HepG2 (cell line): ENCODE results near the gene RAP2C. TPM values are rescaled to one million over a fixed set of nuclear protein-coding genes. Genes with fewer than 3 reads are reported as not detected.
A peak's percentile ranks its signal among the peaks of the same experiment; 100 is the strongest.

Experiments
- CEBPZ ChIP-seq: IDR thresholded peaks from 2 replicates; pipeline ENCODE4 v1.6.1; 2012; ENCODE audit warnings: low read length, improper control_type of control experiment
- E2F2 ChIP-seq: sonication (generic); formaldehyde crosslinking; IDR thresholded peaks from 2 replicates; pipeline ENCODE4 v1.4.0; 2020; ENCODE audit warnings: missing genetic modification reagents, borderline replicate concordance
- FOXC1 ChIP-seq: sonication (generic); formaldehyde crosslinking; IDR thresholded peaks from 2 replicates; pipeline ENCODE4 v1.8.0; 2022; ENCODE audit warnings: mild to moderate bottlenecking, missing genetic modification reagents, borderline replicate concordance
- HNRNPLL ChIP-seq: fragments of 200-400 bp; formaldehyde crosslinking; IDR thresholded peaks from 2 replicates; pipeline ENCODE4 v1.6.1; 2017; ENCODE audit warnings: mild to moderate bottlenecking, low read depth, low read length; ENCODE audit not compliant: poor library complexity, severe bottlenecking
- JUND ChIP-seq: sonication (generic); formaldehyde crosslinking; IDR thresholded peaks from 2 replicates; pipeline ENCODE4 v1.8.0; 2022; ENCODE audit warnings: mild to moderate bottlenecking, missing genetic modification reagents
- NFE2 ChIP-seq: sonication (generic); formaldehyde crosslinking; IDR thresholded peaks from 2 replicates; pipeline ENCODE4 v1.4.0; 2020; ENCODE audit warnings: missing genetic modification reagents
- NFE2L2 ChIP-seq: fragments of 150-350 bp; IDR thresholded peaks from 2 replicates; pipeline ENCODE4 v1.6.1; 2014; ENCODE audit warnings: low read length
- NFKB2 ChIP-seq: sonication (generic); formaldehyde crosslinking; IDR thresholded peaks from 2 replicates; pipeline ENCODE4 v1.4.0; 2020; ENCODE audit warnings: missing genetic modification reagents, borderline replicate concordance
- NR2F6 ChIP-seq, 2 experiments: IDR thresholded peaks; 2 replicates each; pipeline ENCODE4 v1.6.1; 2016; ENCODE audit warnings: antibody characterized with exemption in 1 of 2, mild to moderate bottlenecking in 1 of 2
- PCBP1 ChIP-seq: fragments of 200-400 bp; formaldehyde crosslinking; IDR thresholded peaks from 2 replicates; pipeline ENCODE4 v1.6.1; 2017; ENCODE audit warnings: mild to moderate bottlenecking, low read depth, low read length, borderline replicate concordance
- SMARCC2 ChIP-seq: fragments of 450-650 bp; IDR thresholded peaks from 2 replicates; pipeline ENCODE4 v1.6.1; 2017; ENCODE audit warnings: antibody characterized with exemption, mild to moderate bottlenecking
- SP5 ChIP-seq: IDR thresholded peaks from 2 replicates; pipeline ENCODE4 v1.6.1; 2016; ENCODE audit warnings: low read depth, borderline replicate concordance
- SYNCRIP ChIP-seq: fragments of 200-400 bp; formaldehyde crosslinking; IDR thresholded peaks from 2 replicates; pipeline ENCODE4 v1.6.1; 2018; ENCODE audit warnings: mild to moderate bottlenecking, low read depth, low read length; ENCODE audit not compliant: insufficient read depth
- TEAD2 ChIP-seq: sonication (generic); formaldehyde crosslinking; IDR thresholded peaks from 2 replicates; pipeline ENCODE4 v1.9.0; 2021; ENCODE audit warnings: missing genetic modification reagents
- ZBTB34 ChIP-seq: sonication (generic); formaldehyde crosslinking; IDR thresholded peaks from 2 replicates; pipeline ENCODE4 v1.8.0; 2022; ENCODE audit warnings: mild to moderate bottlenecking, missing genetic modification reagents
- ZNF317 ChIP-seq: sonication (generic); formaldehyde crosslinking; IDR thresholded peaks from 2 replicates; pipeline ENCODE4 v1.5.0; 2020; ENCODE audit warnings: mild to moderate bottlenecking, missing genetic modification reagents
- ZNF512B ChIP-seq: sonication (generic); formaldehyde crosslinking; IDR thresholded peaks from 2 replicates; pipeline ENCODE4 v1.5.1; 2020; ENCODE audit warnings: missing genetic modification reagents, mild to moderate bottlenecking, borderline replicate concordance
- ZNF547 ChIP-seq: sonication (generic); formaldehyde crosslinking; IDR thresholded peaks from 2 replicates; pipeline ENCODE4 v1.5.1; 2020; ENCODE audit warnings: mild to moderate bottlenecking, missing genetic modification reagents
- ZNF766 ChIP-seq: sonication (generic); formaldehyde crosslinking; IDR thresholded peaks from 2 replicates; pipeline ENCODE4 v1.5.0; 2020; ENCODE audit warnings: missing genetic modification reagents, borderline replicate concordance
- ZSCAN21 ChIP-seq: sonication (generic); formaldehyde crosslinking; IDR thresholded peaks from 2 replicates; pipeline ENCODE4 v1.8.0; 2022; ENCODE audit warnings: mild to moderate bottlenecking, missing genetic modification reagents, moderate library complexity, borderline replicate concordance
- polyA plus RNA-seq, 8 experiments: library from polyadenylated mRNA; depleted of rRNA in 3 of 8; stranded (reverse) in 7 of 8; unstranded in 1 of 8; fragments of >200 nt; fragmentation: Illumina TruSeq in 4 of 8; extraction: Trizol in 4 of 8; gene quantifications; 2 replicates each; pipeline versions ENCODE4 v1.2.1 to v1.2.3, GENCODE V29; 2011 to 2016; ENCODE audit warnings: low read depth in 4 of 8, missing spikeins in 1 of 8, mixed read lengths in 1 of 8; ENCODE audit not compliant: insufficient read depth in 1 of 8
- total RNA-seq, 5 experiments: library from RNA; depleted of rRNA; stranded (reverse); fragments of >200 nt; fragmentation: Illumina TruSeq; extraction: Trizol; gene quantifications; 2 replicates each; pipeline ENCODE4 v1.2.3, GENCODE V29; 2016; ENCODE audit warnings: low read depth in 1 of 5

Gene RAP2C
- total and polyA plus RNA-seq, 2 of the 13 experiments (the other 11 are each of a cell fraction or from before 2014, with no cell fraction given) = 8.0 to 28.5 TPM

GRCh38 chrX:132217203-132218073, 1.8 kb downstream of the RAP2C start (continued):
- no peak for TF ChIP-seq CEBPZ
- peak; percentile 29 for TF ChIP-seq HNRNPLL
- no peak for TF ChIP-seq ZBTB34 (CRISPR knock-in tag)
- no peak for TF ChIP-seq TEAD2 (CRISPR knock-in tag)
- TF ChIP-seq JUND = no peak
- TF ChIP-seq NR2F6 (IDR thresholded peaks at IDR 0.05) = no peak
- TF ChIP-seq NR2F6 (CRISPR knock-in tag; IDR thresholded peaks at IDR 0.05) = no peak
- TF ChIP-seq SYNCRIP = no peak
- no peak for TF ChIP-seq E2F2 (CRISPR knock-in tag)
- TF ChIP-seq ZNF547 (CRISPR knock-in tag) = no peak
- no peak for TF ChIP-seq ZNF317 (CRISPR knock-in tag)
- no peak for TF ChIP-seq NFE2L2
- TF ChIP-seq ZNF766 (CRISPR knock-in tag) = no peak
- no peak for TF ChIP-seq FOXC1
- TF ChIP-seq SMARCC2 = no peak
- TF ChIP-seq SP5 (CRISPR knock-in tag) = peak; percentile 35; the same call in 1 of the 2 replicates
- TF ChIP-seq NFKB2 (CRISPR knock-in tag) = 0 out of 2 replicates have a peak, but pooled peaks have one; percentile 9
- no peak for TF ChIP-seq NFE2 (CRISPR knock-in tag)
- TF ChIP-seq PCBP1 = 0 out of 2 replicates have a peak, but pooled peaks have one; percentile 71
- TF ChIP-seq ZNF512B = no peak
- TF ChIP-seq ZSCAN21 = no peak
